ENCODE results near the gene TOMM34.

DNA sequence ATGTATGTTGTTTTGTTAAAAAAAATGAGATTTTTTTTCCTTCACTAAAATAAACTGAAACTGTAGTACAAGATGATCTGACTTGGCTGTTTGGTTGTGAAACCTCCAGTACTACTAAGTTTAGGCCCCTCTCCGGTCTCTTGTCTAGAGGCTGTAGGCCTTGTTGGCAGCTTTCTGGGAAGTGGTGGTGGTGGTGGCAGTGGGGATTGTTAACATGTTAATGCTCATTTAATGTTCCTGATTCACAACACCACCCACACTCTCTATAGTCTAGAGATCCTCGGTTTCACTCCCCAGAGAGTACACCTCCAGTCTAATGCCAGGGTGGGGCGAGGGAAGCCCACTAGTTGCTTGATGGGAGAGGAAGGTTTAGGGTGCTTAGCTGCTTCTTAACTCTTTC lies 30.2 kb upstream of the TOMM34 start:
- TF ChIP-seq, protein P1, sequence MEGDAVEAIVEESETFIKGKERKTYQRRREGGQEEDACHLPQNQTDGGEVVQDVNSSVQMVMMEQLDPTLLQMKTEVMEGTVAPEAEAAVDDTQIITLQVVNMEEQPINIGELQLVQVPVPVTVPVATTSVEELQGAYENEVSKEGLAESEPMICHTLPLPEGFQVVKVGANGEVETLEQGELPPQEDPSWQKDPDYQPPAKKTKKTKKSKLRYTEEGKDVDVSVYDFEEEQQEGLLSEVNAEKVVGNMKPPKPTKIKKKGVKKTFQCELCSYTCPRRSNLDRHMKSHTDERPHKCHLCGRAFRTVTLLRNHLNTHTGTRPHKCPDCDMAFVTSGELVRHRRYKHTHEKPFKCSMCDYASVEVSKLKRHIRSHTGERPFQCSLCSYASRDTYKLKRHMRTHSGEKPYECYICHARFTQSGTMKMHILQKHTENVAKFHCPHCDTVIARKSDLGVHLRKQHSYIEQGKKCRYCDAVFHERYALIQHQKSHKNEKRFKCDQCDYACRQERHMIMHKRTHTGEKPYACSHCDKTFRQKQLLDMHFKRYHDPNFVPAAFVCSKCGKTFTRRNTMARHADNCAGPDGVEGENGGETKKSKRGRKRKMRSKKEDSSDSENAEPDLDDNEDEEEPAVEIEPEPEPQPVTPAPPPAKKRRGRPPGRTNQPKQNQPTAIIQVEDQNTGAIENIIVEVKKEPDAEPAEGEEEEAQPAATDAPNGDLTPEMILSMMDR (IDR thresholded peaks at IDR 0.05): no peak
- TF ChIP-seq, protein P2, sequence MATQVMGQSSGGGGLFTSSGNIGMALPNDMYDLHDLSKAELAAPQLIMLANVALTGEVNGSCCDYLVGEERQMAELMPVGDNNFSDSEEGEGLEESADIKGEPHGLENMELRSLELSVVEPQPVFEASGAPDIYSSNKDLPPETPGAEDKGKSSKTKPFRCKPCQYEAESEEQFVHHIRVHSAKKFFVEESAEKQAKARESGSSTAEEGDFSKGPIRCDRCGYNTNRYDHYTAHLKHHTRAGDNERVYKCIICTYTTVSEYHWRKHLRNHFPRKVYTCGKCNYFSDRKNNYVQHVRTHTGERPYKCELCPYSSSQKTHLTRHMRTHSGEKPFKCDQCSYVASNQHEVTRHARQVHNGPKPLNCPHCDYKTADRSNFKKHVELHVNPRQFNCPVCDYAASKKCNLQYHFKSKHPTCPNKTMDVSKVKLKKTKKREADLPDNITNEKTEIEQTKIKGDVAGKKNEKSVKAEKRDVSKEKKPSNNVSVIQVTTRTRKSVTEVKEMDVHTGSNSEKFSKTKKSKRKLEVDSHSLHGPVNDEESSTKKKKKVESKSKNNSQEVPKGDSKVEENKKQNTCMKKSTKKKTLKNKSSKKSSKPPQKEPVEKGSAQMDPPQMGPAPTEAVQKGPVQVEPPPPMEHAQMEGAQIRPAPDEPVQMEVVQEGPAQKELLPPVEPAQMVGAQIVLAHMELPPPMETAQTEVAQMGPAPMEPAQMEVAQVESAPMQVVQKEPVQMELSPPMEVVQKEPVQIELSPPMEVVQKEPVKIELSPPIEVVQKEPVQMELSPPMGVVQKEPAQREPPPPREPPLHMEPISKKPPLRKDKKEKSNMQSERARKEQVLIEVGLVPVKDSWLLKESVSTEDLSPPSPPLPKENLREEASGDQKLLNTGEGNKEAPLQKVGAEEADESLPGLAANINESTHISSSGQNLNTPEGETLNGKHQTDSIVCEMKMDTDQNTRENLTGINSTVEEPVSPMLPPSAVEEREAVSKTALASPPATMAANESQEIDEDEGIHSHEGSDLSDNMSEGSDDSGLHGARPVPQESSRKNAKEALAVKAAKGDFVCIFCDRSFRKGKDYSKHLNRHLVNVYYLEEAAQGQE (IDR thresholded peaks at IDR 0.05; ENCODE audit: low read depth, low read length): no peak
- TF ChIP-seq ELF1 (IDR thresholded peaks at IDR 0.05): no peak
- TF ChIP-seq, protein P3, sequence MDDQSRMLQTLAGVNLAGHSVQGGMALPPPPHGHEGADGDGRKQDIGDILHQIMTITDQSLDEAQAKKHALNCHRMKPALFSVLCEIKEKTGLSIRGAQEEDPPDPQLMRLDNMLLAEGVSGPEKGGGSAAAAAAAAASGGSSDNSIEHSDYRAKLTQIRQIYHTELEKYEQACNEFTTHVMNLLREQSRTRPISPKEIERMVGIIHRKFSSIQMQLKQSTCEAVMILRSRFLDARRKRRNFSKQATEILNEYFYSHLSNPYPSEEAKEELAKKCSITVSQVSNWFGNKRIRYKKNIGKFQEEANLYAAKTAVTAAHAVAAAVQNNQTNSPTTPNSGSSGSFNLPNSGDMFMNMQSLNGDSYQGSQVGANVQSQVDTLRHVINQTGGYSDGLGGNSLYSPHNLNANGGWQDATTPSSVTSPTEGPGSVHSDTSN (IDR thresholded peaks at IDR 0.05): no peak
- TF ChIP-seq YY1 (IDR thresholded peaks at IDR 0.05; ENCODE audit: low read depth): no peak
- no peak for TF ChIP-seq GABPA (IDR thresholded peaks at IDR 0.05; ENCODE audit: low read depth)
- TF ChIP-seq TAF1 (IDR thresholded peaks at IDR 0.05; ENCODE audit: borderline replicate concordance, low read depth, low read length): no peak
- TF ChIP-seq CHD2 (IDR thresholded peaks at IDR 0.05; ENCODE audit: low read length, partially characterized antibody): no peak
- TF ChIP-seq, protein P4, sequence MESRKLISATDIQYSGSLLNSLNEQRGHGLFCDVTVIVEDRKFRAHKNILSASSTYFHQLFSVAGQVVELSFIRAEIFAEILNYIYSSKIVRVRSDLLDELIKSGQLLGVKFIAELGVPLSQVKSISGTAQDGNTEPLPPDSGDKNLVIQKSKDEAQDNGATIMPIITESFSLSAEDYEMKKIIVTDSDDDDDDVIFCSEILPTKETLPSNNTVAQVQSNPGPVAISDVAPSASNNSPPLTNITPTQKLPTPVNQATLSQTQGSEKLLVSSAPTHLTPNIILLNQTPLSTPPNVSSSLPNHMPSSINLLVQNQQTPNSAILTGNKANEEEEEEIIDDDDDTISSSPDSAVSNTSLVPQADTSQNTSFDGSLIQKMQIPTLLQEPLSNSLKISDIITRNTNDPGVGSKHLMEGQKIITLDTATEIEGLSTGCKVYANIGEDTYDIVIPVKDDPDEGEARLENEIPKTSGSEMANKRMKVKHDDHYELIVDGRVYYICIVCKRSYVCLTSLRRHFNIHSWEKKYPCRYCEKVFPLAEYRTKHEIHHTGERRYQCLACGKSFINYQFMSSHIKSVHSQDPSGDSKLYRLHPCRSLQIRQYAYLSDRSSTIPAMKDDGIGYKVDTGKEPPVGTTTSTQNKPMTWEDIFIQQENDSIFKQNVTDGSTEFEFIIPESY (IDR thresholded peaks at IDR 0.05; ENCODE audit: borderline replicate concordance, low read depth): no peak
- no peak for TF ChIP-seq SIN3A (IDR thresholded peaks at IDR 0.05; ENCODE audit: borderline replicate concordance, low read depth, low read length)

All from SK-N-SH (cell line).